Karpas-422 (cell line): ENCODE measurements around the gene TRPM3. TPM values are rescaled to one million over a fixed set of nuclear protein-coding genes. Genes with fewer than 3 reads are reported as not detected.
A peak's percentile ranks its signal among the peaks of the same experiment; 100 is the strongest.

Experiments
- DNase-seq: peaks from one replicate; pipeline ENCODE4 v3.0.0-alpha.2; 2015
- H2AFZ ChIP-seq: fragments of 200-600 bp; sonication (generic); 2 replicates; pipeline ENCODE4 v1.6.1; 2014; ENCODE audit warnings: antibody characterized with exemption, low read length, mixed read lengths
- H3K27ac ChIP-seq: fragments of 200-600 bp; sonication (generic); 2 replicates; pipeline ENCODE4 v1.5.1; 2014; ENCODE audit warnings: mild to moderate bottlenecking, low read length, moderate library complexity
- H3K27me3 ChIP-seq: fragments of 200-600 bp; sonication (generic); 2 replicates; pipeline ENCODE4 v1.6.1; 2014; ENCODE audit warnings: low read length, mixed read lengths
- H3K36me3 ChIP-seq: fragments of 200-600 bp; sonication (generic); 2 replicates; pipeline ENCODE4 v1.6.1; 2014; ENCODE audit warnings: low read length, mixed read lengths; ENCODE audit not compliant: insufficient read depth
- H3K4me1 ChIP-seq: fragments of 200-600 bp; sonication (generic); 2 replicates; pipeline ENCODE4 v1.6.1; 2014; ENCODE audit warnings: mild to moderate bottlenecking, low read length, mixed read lengths
- H3K4me2 ChIP-seq: fragments of 200-600 bp; sonication (generic); 2 replicates; pipeline ENCODE4 v1.6.1; 2014; ENCODE audit warnings: low read length, low read depth, mild to moderate bottlenecking; ENCODE audit not compliant: poor library complexity, severe bottlenecking
- H3K4me3 ChIP-seq: fragments of 200-600 bp; sonication (generic); 2 replicates; pipeline ENCODE4 v1.5.1; 2014; ENCODE audit warnings: mild to moderate bottlenecking, antibody characterized with exemption, low read length, mixed read lengths
- H3K79me2 ChIP-seq: fragments of 200-600 bp; sonication (generic); 2 replicates; pipeline ENCODE4 v1.6.1; 2014; ENCODE audit warnings: mild to moderate bottlenecking, low read length, mixed read lengths
- H3K9ac ChIP-seq: fragments of 200-600 bp; sonication (generic); 2 replicates; pipeline ENCODE4 v1.6.0; 2014; ENCODE audit warnings: low read length
- H3K9me2 ChIP-seq: fragments of 200-600 bp; sonication (generic), shearing (Covaris generic); replicated peaks from 2 replicates; pipeline ENCODE4 v1.6.0; 2014; ENCODE audit warnings: mild to moderate bottlenecking, low read length, moderate library complexity; ENCODE audit not compliant: insufficient read depth
- H3K9me3 ChIP-seq: fragments of 300-700, 200-600 bp; sonication (generic); 2 replicates; pipeline ENCODE4 v1.6.1; 2014; ENCODE audit warnings: low read length, mixed read lengths
- H4K20me1 ChIP-seq: fragments of 200-600 bp; sonication (generic); 2 replicates; pipeline ENCODE4 v1.6.1; 2014; ENCODE audit warnings: mild to moderate bottlenecking, antibody characterized with exemption, low read length, low read depth; ENCODE audit not compliant: insufficient read depth
- total RNA-seq: library from RNA; depleted of rRNA; stranded (reverse); fragments of >200 nt; shearing (Covaris generic); gene quantifications from 2 replicates; pipeline ENCODE4 v1.2.3, GENCODE V29; 2014; ENCODE audit warnings: low replicate concordance

TRPM3 gene
- total RNA-seq, 1 experiment from 2014 or later, result not detected

- Histone ChIP-seq H3K4me2 (no peak overlapping the region), H3K27me3 (no peaks in the 10 kb centered on the region), H3K4me1 (no peaks in the 10 kb centered on the region), H3K4me3 (no peak overlapping the region), H2AFZ (no peak overlapping the region), H3K27ac (no peak overlapping the region), H3K9ac (no peak overlapping the region), H4K20me1 (no peaks in the 10 kb centered on the region), H3K9me2 (no peaks in the 10 kb centered on the region), H3K79me2 (no peaks in the 10 kb centered on the region), H3K9me3 (no peaks in the 10 kb centered on the region), H3K36me3 (no peaks in the 10 kb centered on the region)
- DNase-seq, result no peak
Observed at GRCh38 chr9:70495514-70495913, 625.9 kb downstream of the TRPM3 start.

GRCh38 chr9:70494221-70494620 is 627.2 kb downstream of the TRPM3 start:
- Histone ChIP-seq H2AFZ (0 out of 2 replicates have a peak overlapping the region, but pooled peaks have one; percentile 14), H3K27me3 (no peaks in the 10 kb centered on the region), H3K4me2 (no peak overlapping the region), H3K4me1 (no peaks in the 10 kb centered on the region), H3K9me3 (no peaks in the 10 kb centered on the region), H3K9me2 (no peaks in the 10 kb centered on the region), H4K20me1 (no peaks in the 10 kb centered on the region), H3K9ac (no peak overlapping the region), H3K4me3 (no peak overlapping the region), H3K27ac (no peak overlapping the region), H3K79me2 (no peaks in the 10 kb centered on the region), H3K36me3 (no peaks in the 10 kb centered on the region)
- no peak for DNase-seq

- no peak overlapping the region for H3K27ac ChIP-seq
- H3K4me3 ChIP-seq, result no peak overlapping the region
- no peak for DNase-seq
- H4K20me1 ChIP-seq, result no peaks in the 10 kb centered on the region
- H3K4me1 ChIP-seq, result no peaks in the 10 kb centered on the region
- H3K4me2 ChIP-seq, result no peak overlapping the region
- H3K36me3 ChIP-seq, result no peaks in the 10 kb centered on the region
- no peaks in the 10 kb centered on the region for H3K27me3 ChIP-seq
- no peaks in the 10 kb centered on the region for H3K9me2 ChIP-seq
- H3K9me3 ChIP-seq, result no peaks in the 10 kb centered on the region
- H3K79me2 ChIP-seq, result no peaks in the 10 kb centered on the region
- no peak overlapping the region for H3K9ac ChIP-seq
- H2AFZ ChIP-seq, result no peak overlapping the region
Observed at GRCh38 chr9:70493029-70493428, 628.4 kb downstream of the TRPM3 start.

- Histone ChIP-seq H3K27me3 (no peaks in the 10 kb centered on the region), H3K9ac (no peak overlapping the region), H3K36me3 (no peaks in the 10 kb centered on the region), H4K20me1 (no peaks in the 10 kb centered on the region), H3K9me2 (no peaks in the 10 kb centered on the region), H3K4me2 (no peak overlapping the region), H3K27ac (no peak overlapping the region), H2AFZ (no peak overlapping the region), H3K79me2 (no peaks in the 10 kb centered on the region), H3K4me1 (no peaks in the 10 kb centered on the region), H3K4me3 (no peak overlapping the region), H3K9me3 (no peaks in the 10 kb centered on the region)
- no peak for DNase-seq
Observed at GRCh38 chr9:70492319-70492777, 629.1 kb downstream of the TRPM3 start.

- Histone ChIP-seq H3K9ac (no peak overlapping the region), H3K36me3 (no peaks in the 10 kb centered on the region), H3K79me2 (no peaks in the 10 kb centered on the region), H3K4me3 (no peak overlapping the region), H2AFZ (no peak overlapping the region), H3K9me2 (no peaks in the 10 kb centered on the region), H4K20me1 (no peaks in the 10 kb centered on the region), H3K4me1 (no peaks in the 10 kb centered on the region), H3K9me3 (no peaks in the 10 kb centered on the region), H3K27ac (no peak overlapping the region), H3K4me2 (no peak overlapping the region), H3K27me3 (no peaks in the 10 kb centered on the region)
- no peak for DNase-seq
Observed at GRCh38 chr9:70491426-70492318, 629.7 kb downstream of the TRPM3 start.

- H3K4me1 ChIP-seq, result no peaks in the 10 kb centered on the region
- no peaks in the 10 kb centered on the region for H3K36me3 ChIP-seq
Observed at GRCh38 chr9:70490478-70490877, 630.9 kb downstream of the TRPM3 start.

GRCh38 chr9:70488793-70489105 is 632.7 kb downstream of the TRPM3 start:
- Histone ChIP-seq H3K4me1 (no peaks in the 10 kb centered on the region), H3K9ac (no peak overlapping the region), H3K9me2 (no peaks in the 10 kb centered on the region)

More at GRCh38 chr9:70490478-70490877, 630.9 kb downstream of the TRPM3 start:
- Histone ChIP-seq H3K79me2 (no peaks in the 10 kb centered on the region), H3K27me3 (no peaks in the 10 kb centered on the region), H3K9ac (no peak overlapping the region), H3K9me3 (no peaks in the 10 kb centered on the region), H3K4me3 (no peak overlapping the region), H4K20me1 (no peaks in the 10 kb centered on the region), H3K9me2 (no peaks in the 10 kb centered on the region), H3K4me2 (no peak overlapping the region), H2AFZ (no peak overlapping the region), H3K27ac (no peak overlapping the region)
- no peak for DNase-seq

GRCh38 chr9:70488098-70488792 is 633.2 kb downstream of the TRPM3 start:
- H3K27ac ChIP-seq, result no peak overlapping the region
- H3K4me1 ChIP-seq, result no peaks in the 10 kb centered on the region
- no peak overlapping the region for H3K4me2 ChIP-seq
- no peaks in the 10 kb centered on the region for H4K20me1 ChIP-seq
- H2AFZ ChIP-seq, result no peak overlapping the region
- DNase-seq, result no peak
- no peaks in the 10 kb centered on the region for H3K9me3 ChIP-seq
- H3K36me3 ChIP-seq, result no peaks in the 10 kb centered on the region
- no peaks in the 10 kb centered on the region for H3K27me3 ChIP-seq
- H3K4me3 ChIP-seq, result no peak overlapping the region
- no peaks in the 10 kb centered on the region for H3K79me2 ChIP-seq
- no peak overlapping the region for H3K9ac ChIP-seq
- no peaks in the 10 kb centered on the region for H3K9me2 ChIP-seq

More at GRCh38 chr9:70488793-70489105, 632.7 kb downstream of the TRPM3 start:
- Histone ChIP-seq H3K9me3 (no peaks in the 10 kb centered on the region), H3K4me2 (no peak overlapping the region), H4K20me1 (no peaks in the 10 kb centered on the region), H3K79me2 (no peaks in the 10 kb centered on the region), H3K27me3 (no peaks in the 10 kb centered on the region), H3K4me3 (no peak overlapping the region), H3K27ac (no peak overlapping the region), H2AFZ (no peak overlapping the region), H3K36me3 (no peaks in the 10 kb centered on the region)
- no peak for DNase-seq
